Suprapubic skin (tissue), 4 donors: ENCODE results near the gene RABAC1. TPM values are rescaled to one million over a fixed set of nuclear protein-coding genes. Genes with fewer than 3 reads are reported as not detected.

Experiments
- DNase-seq, 2 donors: peaks; one replicate each; pipeline ENCODE4 v3.0.0-alpha.2; 2019; ENCODE audit warnings: low spot score in 2 of 2
- H3K27ac ChIP-seq: fragments of 200-600 bp; sonication (generic); one replicate; pipeline ENCODE4 v1.5.1; 2019
- H3K27me3 ChIP-seq: fragments of 200-600 bp; sonication (generic); one replicate; pipeline ENCODE4 v1.5.1; 2019
- H3K36me3 ChIP-seq: fragments of 200-600 bp; sonication (generic); one replicate; pipeline ENCODE4 v1.5.1; 2019
- H3K4me1 ChIP-seq: fragments of 200-600 bp; sonication (generic); one replicate; pipeline ENCODE4 v1.5.1; 2019
- H3K4me3 ChIP-seq: fragments of 200-600 bp; sonication (generic); one replicate; pipeline ENCODE4 v1.5.1; 2019; ENCODE audit warnings: mild to moderate bottlenecking
- H3K9me3 ChIP-seq: fragments of 200-600 bp; sonication (generic); one replicate; pipeline ENCODE4 v1.5.1; 2019
- CTCF ChIP-seq, 2 donors: fragments of 200-600 bp in 1 of 2; fragments of 450-650 bp in 1 of 2; sonication (generic) in 1 of 2; IDR thresholded peaks; one replicate each; pipeline ENCODE4 v1.5.1; 2016 to 2019; ENCODE audit warnings: antibody characterized with exemption in 2 of 2, mild to moderate bottlenecking in 1 of 2, moderate library complexity in 1 of 2
- EP300 ChIP-seq: sonication (generic); formaldehyde crosslinking; IDR thresholded peaks from one replicate; pipeline ENCODE4 v1.6.1; 2017; ENCODE audit warnings: antibody characterized with exemption
- POLR2A ChIP-seq, 2 donors: fragments of 450-650 bp; IDR thresholded peaks; one replicate each; pipeline ENCODE4 v1.6.1; 2017; ENCODE audit warnings: antibody characterized with exemption in 2 of 2, mild to moderate bottlenecking in 2 of 2, moderate library complexity in 2 of 2
- POLR2AphosphoS5 ChIP-seq, 3 donors: sonication (generic); formaldehyde crosslinking; IDR thresholded peaks; one replicate each; pipeline ENCODE4 v1.6.1; 2017; ENCODE audit warnings: antibody characterized with exemption in 3 of 3
- WGBS: methylation state at CpG from one replicate; pipeline ENCODE4 v1.1.5; 2018; 5-methylcytosine and 5-hydroxymethylcytosine counted together
- total RNA-seq, 4 donors: library from RNA; depleted of rRNA; stranded (reverse); fragments of >200 nt; gene quantifications; one replicate each; pipeline ENCODE4 v1.1.0, GENCODE V29; 2016

Gene RABAC1
- total RNA-seq, 4 donors from 2014 or later = 75.2 to 137 (median 125) TPM

GRCh38 chr19:41921577-41922576, 37.2 kb downstream of the RABAC1 start:
- no peak overlapping the region for H3K27ac ChIP-seq
- H3K9me3 ChIP-seq = no peaks in the 10 kb centered on the region
- no peaks in the 10 kb centered on the region for H3K36me3 ChIP-seq
- H3K27me3 ChIP-seq = peaks cover 92% of the 10 kb centered on the region
- 13% methylated on average over 22 of the region's 22 CpGs for WGBS
- DNase-seq = no peak
- no peaks in the 10 kb centered on the region for H3K4me1 ChIP-seq
- TF ChIP-seq CTCF (IDR thresholded peaks at IDR 0.05) (no peak), EP300 (no peak), POLR2A (IDR thresholded peaks at IDR 0.05) (no peak), POLR2AphosphoS5 (IDR thresholded peaks at IDR 0.05) (no peak)
- H3K4me3 ChIP-seq = no peak overlapping the region

GRCh38 chr19:41920882-41921576, 38.1 kb downstream of the RABAC1 start:
- peaks cover 93% of the 10 kb centered on the region for H3K27me3 ChIP-seq
- no peak for DNase-seq
- 4% methylated on average over 16 of the region's 26 CpGs for WGBS
- no peaks in the 10 kb centered on the region for H3K9me3 ChIP-seq
- TF ChIP-seq CTCF (IDR thresholded peaks at IDR 0.05) (no peak), EP300 (no peak), POLR2A (IDR thresholded peaks at IDR 0.05) (no peak), POLR2AphosphoS5 (IDR thresholded peaks at IDR 0.05) (no peak)
- H3K4me1 ChIP-seq = no peaks in the 10 kb centered on the region
- H3K27ac ChIP-seq = no peak overlapping the region
- no peaks in the 10 kb centered on the region for H3K36me3 ChIP-seq
- no peak overlapping the region for H3K4me3 ChIP-seq

DNA sequence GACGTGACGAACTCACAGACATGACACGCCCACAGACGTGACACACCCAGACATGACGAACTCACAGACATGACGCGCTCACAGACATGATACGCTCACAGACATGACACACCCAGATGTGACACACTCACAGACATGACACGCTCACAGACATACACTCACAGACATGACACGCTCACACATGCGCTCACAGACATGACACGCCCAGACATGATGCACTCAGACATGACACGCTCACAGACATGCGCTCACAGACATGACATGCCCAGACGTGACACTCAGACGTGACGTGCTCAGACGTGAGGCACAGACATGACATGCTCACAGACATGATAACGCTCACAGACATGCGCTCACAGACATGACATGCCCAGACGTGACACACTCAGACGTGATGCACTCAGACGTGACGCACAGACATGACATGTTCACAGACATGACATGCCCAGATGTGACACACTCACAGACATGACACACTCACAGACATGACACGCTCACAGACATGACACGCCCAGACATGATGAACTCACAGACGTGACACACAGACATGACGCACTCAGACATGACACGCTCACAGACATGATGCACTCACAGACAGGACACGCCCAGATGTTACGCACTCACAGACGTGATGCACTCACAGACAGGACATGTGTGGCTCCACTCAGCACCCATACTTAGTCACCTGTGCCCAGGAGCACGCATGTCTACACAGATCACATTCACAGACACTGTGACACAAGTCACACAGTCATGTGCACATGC, 39.0 kb downstream of the RABAC1 start:
- no peaks in the 10 kb centered on the region for H3K36me3 ChIP-seq
- H3K27me3 ChIP-seq = peaks cover 93% of the 10 kb centered on the region
- no peak overlapping the region for H3K27ac ChIP-seq
- WGBS = 80% methylated on average over 22 of the region's 33 CpGs
- peaks cover 3% of the 10 kb centered on the region for H3K4me1 ChIP-seq
- no peak for TF ChIP-seq EP300
- TF ChIP-seq POLR2A (IDR thresholded peaks at IDR 0.05) = no peak
- no peak for TF ChIP-seq CTCF (IDR thresholded peaks at IDR 0.05)
- TF ChIP-seq POLR2AphosphoS5 (IDR thresholded peaks at IDR 0.05) = no peak
- no peak overlapping the region for H3K4me3 ChIP-seq
- no peak for DNase-seq
- no peaks in the 10 kb centered on the region for H3K9me3 ChIP-seq

DNA sequence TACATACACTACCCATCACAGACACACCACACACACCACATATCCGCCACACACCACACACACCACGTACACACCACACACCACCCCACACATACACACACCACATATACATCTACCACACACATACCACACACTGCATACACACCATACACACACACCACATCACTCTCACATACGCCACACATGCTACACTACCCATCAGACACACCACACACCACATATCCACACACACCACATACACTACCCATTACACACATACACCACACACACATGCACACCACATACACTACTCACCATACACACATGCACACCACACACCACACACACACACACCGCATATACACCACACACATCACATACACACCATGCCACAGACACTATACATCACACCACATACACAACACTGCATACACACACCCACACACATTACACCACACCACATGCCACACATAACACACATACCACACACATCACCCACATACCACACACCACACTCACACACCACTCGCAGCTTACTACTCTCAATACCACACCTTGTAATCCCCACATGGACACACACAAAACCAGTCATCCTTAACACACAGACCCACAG, 40.4 kb downstream of the RABAC1 start:
- WGBS = 90% methylated on average over 5 of the region's 5 CpGs
- Histone ChIP-seq H3K9me3 (no peaks in the 10 kb centered on the region), H3K4me3 (no peak overlapping the region), H3K27ac (no peak overlapping the region), H3K36me3 (no peaks in the 10 kb centered on the region), H3K27me3 (peaks cover 91% of the 10 kb centered on the region), H3K4me1 (peaks cover 6% of the 10 kb centered on the region)
- TF ChIP-seq POLR2AphosphoS5 (IDR thresholded peaks at IDR 0.05) = no peak
- TF ChIP-seq POLR2A (IDR thresholded peaks at IDR 0.05) = no peak
- TF ChIP-seq CTCF (IDR thresholded peaks at IDR 0.05) = no peak
- TF ChIP-seq EP300 = no peak
- no peak for DNase-seq
